HEK293 (cell line): ENCODE data around the gene EVA1C.

Experiments used
- CTCF ChIA-PET: fragments of 350-600 bp; formaldehyde crosslinking; extraction: SDS; loops from one replicate; lab custom pipeline; 2021; ENCODE audit warnings: antibody characterized with exemption; lab: Yijun Ruan, JAX
- POLR2A ChIA-PET: fragments of 300-600 bp; formaldehyde crosslinking; extraction: SDS; loops from one replicate; lab custom pipeline; 2020; ENCODE audit warnings: antibody characterized with exemption, inconsistent platforms; lab: Yijun Ruan, JAX
- H3K27ac ChIP-seq: fragments of 200-500 bp; sonication (Bioruptor generic); 2 replicates; pipeline ENCODE4 v1.5.1; 2014; ENCODE audit warnings: low read depth, low read length, control low read depth, inconsistent platforms; ENCODE audit errors: extremely low read depth
- H3K36me3 ChIP-seq, 2 experiments: fragments of 200-500 bp in 1 of 2; sonication (Bioruptor generic) in 1 of 2; 1 replicate in 1 of 2; 2 replicates in 1 of 2; pipeline ENCODE4 v1.5.1; 2014 to 2017; ENCODE audit warnings: inconsistent platforms in 2 of 2, low read length in 2 of 2; ENCODE audit not compliant: control insufficient read depth in 2 of 2, insufficient read depth in 1 of 2
- H3K4me1 ChIP-seq: fragments of 200-500 bp; sonication (Bioruptor generic); 2 replicates; pipeline ENCODE4 v1.5.1; 2014; ENCODE audit warnings: mild to moderate bottlenecking, low read length, inconsistent platforms; ENCODE audit not compliant: control insufficient read depth, insufficient read depth
- H3K4me3 ChIP-seq: 2 replicates; pipeline ENCODE4 v1.5.1; 2011; ENCODE audit warnings: low read depth, mild to moderate bottlenecking, control low read depth, low read length, moderate library complexity
- H3K9me3 ChIP-seq: fragments of 200-500 bp; sonication (Bioruptor generic); 2 replicates; pipeline ENCODE4 v1.5.1; 2014; ENCODE audit warnings: low read depth, low read length, inconsistent platforms; ENCODE audit not compliant: control insufficient read depth, insufficient read depth
- KLF1 ChIP-seq: fragments of 450-650 bp; formaldehyde crosslinking; IDR thresholded peaks from 2 replicates; pipeline ENCODE4 v1.5.1; 2016; ENCODE audit warnings: missing biosample characterization, missing genetic modification characterization
- SP7 ChIP-seq: fragments of 450-650 bp; formaldehyde crosslinking; IDR thresholded peaks from 2 replicates; pipeline ENCODE4 v1.5.1; 2016; ENCODE audit warnings: missing biosample characterization, missing genetic modification characterization
- ZBTB20 ChIP-seq: fragments of 450-650 bp; formaldehyde crosslinking; IDR thresholded peaks from 2 replicates; pipeline ENCODE4 v1.5.1; 2016; ENCODE audit warnings: missing biosample characterization, missing genetic modification characterization
- ZBTB48 ChIP-seq: fragments of 450-650 bp; formaldehyde crosslinking; IDR thresholded peaks from 2 replicates; pipeline ENCODE4 v1.5.1; 2016; ENCODE audit warnings: missing biosample characterization, missing genetic modification characterization
- ZNF132 ChIP-seq: fragments of 450-650 bp; formaldehyde crosslinking; IDR thresholded peaks from 2 replicates; pipeline ENCODE4 v1.5.1; 2017; ENCODE audit warnings: missing biosample characterization, missing genetic modification characterization, borderline replicate concordance
- ZNF138 ChIP-seq: fragments of 450-650 bp; formaldehyde crosslinking; IDR thresholded peaks from 2 replicates; pipeline ENCODE4 v1.5.1; 2016; ENCODE audit warnings: missing biosample characterization, missing genetic modification characterization, borderline replicate concordance
- ZNF501 ChIP-seq: fragments of 450-650 bp; formaldehyde crosslinking; IDR thresholded peaks from 2 replicates; pipeline ENCODE4 v1.5.1; 2016; ENCODE audit warnings: missing biosample characterization, missing genetic modification characterization
- ZNF558 ChIP-seq: fragments of 450-650 bp; formaldehyde crosslinking; IDR thresholded peaks from 2 replicates; pipeline ENCODE4 v1.5.1; 2016; ENCODE audit warnings: missing biosample characterization, missing genetic modification characterization
- ZNF600 ChIP-seq: fragments of 450-650 bp; formaldehyde crosslinking; IDR thresholded peaks from 2 replicates; pipeline ENCODE4 v1.5.1; 2016; ENCODE audit warnings: missing biosample characterization, missing genetic modification characterization
- ZNF626 ChIP-seq: fragments of 450-650 bp; sonication (Bioruptor Pico); formaldehyde crosslinking; IDR thresholded peaks from 2 replicates; pipeline ENCODE4 v1.5.1; 2018; ENCODE audit warnings: missing biosample characterization, missing genetic modification characterization, inconsistent platforms
- ZNF654 ChIP-seq: fragments of 450-650 bp; formaldehyde crosslinking; IDR thresholded peaks from 2 replicates; pipeline ENCODE4 v1.5.1; 2016; ENCODE audit warnings: low read depth, missing biosample characterization, missing genetic modification characterization
- ZNF658 ChIP-seq: fragments of 450-650 bp; formaldehyde crosslinking; IDR thresholded peaks from 2 replicates; pipeline ENCODE4; 2016; ENCODE audit warnings: missing biosample characterization, missing genetic modification characterization
- ZNF777 ChIP-seq: fragments of 450-650 bp; formaldehyde crosslinking; IDR thresholded peaks from 2 replicates; pipeline ENCODE4 v1.5.1; 2017; ENCODE audit warnings: missing biosample characterization, missing genetic modification characterization, borderline replicate concordance
- ZNF792 ChIP-seq: fragments of 450-650 bp; formaldehyde crosslinking; IDR thresholded peaks from 2 replicates; pipeline ENCODE4 v1.5.1; 2016; ENCODE audit warnings: missing biosample characterization, missing genetic modification characterization
- TF ChIP-seq, protein P1 (sequence below): fragments of 450-650 bp; formaldehyde crosslinking; IDR thresholded peaks from 2 replicates; pipeline ENCODE4 v1.5.1; 2016; ENCODE audit warnings: missing biosample characterization, missing genetic modification characterization
- TF ChIP-seq, protein P2 (sequence below): fragments of 450-650 bp; formaldehyde crosslinking; IDR thresholded peaks from 2 replicates; pipeline ENCODE4 v1.5.1; 2017; ENCODE audit warnings: missing biosample characterization, missing genetic modification characterization
- TF ChIP-seq, protein P3 (sequence below): fragments of 450-650 bp; formaldehyde crosslinking; IDR thresholded peaks from 2 replicates; pipeline ENCODE4 v1.5.1; 2016; ENCODE audit warnings: missing biosample characterization, missing genetic modification characterization
- TF ChIP-seq, protein P4 (sequence below): fragments of 450-650 bp; formaldehyde crosslinking; IDR thresholded peaks from 2 replicates; pipeline ENCODE4 v1.5.1; 2016; ENCODE audit warnings: missing biosample characterization, missing genetic modification characterization
- TF ChIP-seq, protein P5 (sequence below): fragments of 450-650 bp; formaldehyde crosslinking; IDR thresholded peaks from 2 replicates; pipeline ENCODE4 v1.5.1; 2016; ENCODE audit warnings: missing biosample characterization, missing genetic modification characterization
- TF ChIP-seq, protein P6 (sequence below): fragments of 450-650 bp; formaldehyde crosslinking; IDR thresholded peaks from 2 replicates; pipeline ENCODE4 v1.5.1; 2016; ENCODE audit warnings: missing biosample characterization, missing genetic modification characterization
- TF ChIP-seq, protein P7 (sequence below): fragments of 450-650 bp; formaldehyde crosslinking; IDR thresholded peaks from 2 replicates; pipeline ENCODE4 v1.5.1; 2016; ENCODE audit warnings: missing biosample characterization, missing genetic modification characterization

The EVA1C gene

DNA sequence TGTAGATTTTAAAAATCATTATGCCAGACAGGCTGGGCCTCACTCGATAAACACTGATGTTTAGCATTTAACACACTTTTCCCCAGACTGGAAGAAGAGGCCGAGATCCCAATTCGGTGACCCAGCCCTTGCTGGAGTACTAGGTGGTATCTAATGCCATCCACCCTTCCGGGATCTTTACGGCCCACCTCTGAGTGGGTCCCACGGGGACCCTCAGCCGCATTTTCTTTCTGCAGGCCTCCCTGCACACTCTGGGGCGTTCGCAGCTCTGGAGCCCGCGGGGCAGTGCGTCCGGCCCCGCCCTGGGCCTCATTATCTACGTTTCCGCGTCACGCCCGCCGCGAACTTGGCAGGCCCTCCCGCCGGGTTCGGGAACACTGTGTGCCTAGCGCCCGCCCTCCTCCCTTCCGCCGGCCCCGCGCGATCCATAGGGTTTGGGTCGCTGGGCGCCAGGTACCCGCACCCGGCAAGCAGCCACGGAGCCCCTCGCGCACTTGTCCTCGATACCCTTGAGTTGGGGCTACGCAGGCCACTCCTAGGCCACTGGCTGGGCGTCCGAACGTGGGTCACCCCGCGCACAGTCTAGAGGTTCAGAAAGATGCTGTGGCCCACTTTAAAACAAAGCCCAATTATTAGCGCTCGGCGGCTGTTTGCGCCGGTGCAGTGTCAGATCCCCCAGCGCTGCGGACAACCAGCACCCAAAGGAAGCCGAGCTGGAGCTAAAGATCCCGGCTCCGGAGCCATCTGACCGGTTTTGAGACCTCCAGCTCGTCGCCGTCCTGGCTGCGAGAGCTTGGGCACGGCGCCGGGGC lies 950 bp upstream of the EVA1C start (continued):
- TF ChIP-seq, protein P1, sequence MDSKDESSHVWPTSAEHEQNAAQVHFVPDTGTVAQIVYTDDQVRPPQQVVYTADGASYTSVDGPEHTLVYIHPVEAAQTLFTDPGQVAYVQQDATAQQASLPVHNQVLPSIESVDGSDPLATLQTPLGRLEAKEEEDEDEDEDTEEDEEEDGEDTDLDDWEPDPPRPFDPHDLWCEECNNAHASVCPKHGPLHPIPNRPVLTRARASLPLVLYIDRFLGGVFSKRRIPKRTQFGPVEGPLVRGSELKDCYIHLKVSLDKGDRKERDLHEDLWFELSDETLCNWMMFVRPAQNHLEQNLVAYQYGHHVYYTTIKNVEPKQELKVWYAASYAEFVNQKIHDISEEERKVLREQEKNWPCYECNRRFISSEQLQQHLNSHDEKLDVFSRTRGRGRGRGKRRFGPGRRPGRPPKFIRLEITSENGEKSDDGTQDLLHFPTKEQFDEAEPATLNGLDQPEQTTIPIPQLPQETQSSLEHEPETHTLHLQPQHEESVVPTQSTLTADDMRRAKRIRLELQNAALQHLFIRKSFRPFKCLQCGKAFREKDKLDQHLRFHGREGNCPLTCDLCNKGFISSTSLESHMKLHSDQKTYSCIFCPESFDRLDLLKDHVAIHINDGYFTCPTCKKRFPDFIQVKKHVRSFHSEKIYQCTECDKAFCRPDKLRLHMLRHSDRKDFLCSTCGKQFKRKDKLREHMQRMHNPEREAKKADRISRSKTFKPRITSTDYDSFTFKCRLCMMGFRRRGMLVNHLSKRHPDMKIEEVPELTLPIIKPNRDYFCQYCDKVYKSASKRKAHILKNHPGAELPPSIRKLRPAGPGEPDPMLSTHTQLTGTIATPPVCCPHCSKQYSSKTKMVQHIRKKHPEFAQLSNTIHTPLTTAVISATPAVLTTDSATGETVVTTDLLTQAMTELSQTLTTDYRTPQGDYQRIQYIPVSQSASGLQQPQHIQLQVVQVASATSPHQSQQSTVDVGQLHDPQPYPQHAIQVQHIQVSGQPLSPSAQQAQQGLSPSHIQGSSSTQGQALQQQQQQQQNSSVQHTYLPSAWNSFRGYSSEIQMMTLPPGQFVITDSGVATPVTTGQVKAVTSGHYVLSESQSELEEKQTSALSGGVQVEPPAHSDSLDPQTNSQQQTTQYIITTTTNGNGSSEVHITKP (tag by site-specific recombination) = peak; percentile 37
- TF ChIP-seq, protein P2, sequence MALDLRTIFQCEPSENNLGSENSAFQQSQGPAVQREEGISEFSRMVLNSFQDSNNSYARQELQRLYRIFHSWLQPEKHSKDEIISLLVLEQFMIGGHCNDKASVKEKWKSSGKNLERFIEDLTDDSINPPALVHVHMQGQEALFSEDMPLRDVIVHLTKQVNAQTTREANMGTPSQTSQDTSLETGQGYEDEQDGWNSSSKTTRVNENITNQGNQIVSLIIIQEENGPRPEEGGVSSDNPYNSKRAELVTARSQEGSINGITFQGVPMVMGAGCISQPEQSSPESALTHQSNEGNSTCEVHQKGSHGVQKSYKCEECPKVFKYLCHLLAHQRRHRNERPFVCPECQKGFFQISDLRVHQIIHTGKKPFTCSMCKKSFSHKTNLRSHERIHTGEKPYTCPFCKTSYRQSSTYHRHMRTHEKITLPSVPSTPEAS (tag by site-specific recombination) = no peak
- TF ChIP-seq ZNF777 (tag by site-specific recombination) (no peak), ZNF654 (tag by site-specific recombination) (no peak), ZNF600 (0 out of 2 replicates have a peak, but pooled peaks have one; percentile 55), ZNF138 (tag by site-specific recombination) (no peak)
- TF ChIP-seq, protein P3, sequence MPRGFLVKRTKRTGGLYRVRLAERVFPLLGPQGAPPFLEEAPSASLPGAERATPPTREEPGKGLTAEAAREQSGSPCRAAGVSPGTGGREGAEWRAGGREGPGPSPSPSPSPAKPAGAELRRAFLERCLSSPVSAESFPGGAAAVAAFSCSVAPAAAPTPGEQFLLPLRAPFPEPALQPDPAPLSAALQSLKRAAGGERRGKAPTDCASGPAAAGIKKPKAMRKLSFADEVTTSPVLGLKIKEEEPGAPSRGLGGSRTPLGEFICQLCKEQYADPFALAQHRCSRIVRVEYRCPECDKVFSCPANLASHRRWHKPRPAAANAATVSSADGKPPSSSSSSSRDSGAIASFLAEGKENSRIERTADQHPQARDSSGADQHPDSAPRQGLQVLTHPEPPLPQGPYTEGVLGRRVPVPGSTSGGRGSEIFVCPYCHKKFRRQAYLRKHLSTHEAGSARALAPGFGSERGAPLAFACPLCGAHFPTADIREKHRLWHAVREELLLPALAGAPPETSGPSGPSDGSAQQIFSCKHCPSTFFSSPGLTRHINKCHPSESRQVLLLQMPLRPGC (tag by site-specific recombination) = no peak; the same call in 1 of the 2 replicates
- TF ChIP-seq, protein P4, sequence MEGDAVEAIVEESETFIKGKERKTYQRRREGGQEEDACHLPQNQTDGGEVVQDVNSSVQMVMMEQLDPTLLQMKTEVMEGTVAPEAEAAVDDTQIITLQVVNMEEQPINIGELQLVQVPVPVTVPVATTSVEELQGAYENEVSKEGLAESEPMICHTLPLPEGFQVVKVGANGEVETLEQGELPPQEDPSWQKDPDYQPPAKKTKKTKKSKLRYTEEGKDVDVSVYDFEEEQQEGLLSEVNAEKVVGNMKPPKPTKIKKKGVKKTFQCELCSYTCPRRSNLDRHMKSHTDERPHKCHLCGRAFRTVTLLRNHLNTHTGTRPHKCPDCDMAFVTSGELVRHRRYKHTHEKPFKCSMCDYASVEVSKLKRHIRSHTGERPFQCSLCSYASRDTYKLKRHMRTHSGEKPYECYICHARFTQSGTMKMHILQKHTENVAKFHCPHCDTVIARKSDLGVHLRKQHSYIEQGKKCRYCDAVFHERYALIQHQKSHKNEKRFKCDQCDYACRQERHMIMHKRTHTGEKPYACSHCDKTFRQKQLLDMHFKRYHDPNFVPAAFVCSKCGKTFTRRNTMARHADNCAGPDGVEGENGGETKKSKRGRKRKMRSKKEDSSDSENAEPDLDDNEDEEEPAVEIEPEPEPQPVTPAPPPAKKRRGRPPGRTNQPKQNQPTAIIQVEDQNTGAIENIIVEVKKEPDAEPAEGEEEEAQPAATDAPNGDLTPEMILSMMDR (tag by site-specific recombination) = no peak

DNA sequence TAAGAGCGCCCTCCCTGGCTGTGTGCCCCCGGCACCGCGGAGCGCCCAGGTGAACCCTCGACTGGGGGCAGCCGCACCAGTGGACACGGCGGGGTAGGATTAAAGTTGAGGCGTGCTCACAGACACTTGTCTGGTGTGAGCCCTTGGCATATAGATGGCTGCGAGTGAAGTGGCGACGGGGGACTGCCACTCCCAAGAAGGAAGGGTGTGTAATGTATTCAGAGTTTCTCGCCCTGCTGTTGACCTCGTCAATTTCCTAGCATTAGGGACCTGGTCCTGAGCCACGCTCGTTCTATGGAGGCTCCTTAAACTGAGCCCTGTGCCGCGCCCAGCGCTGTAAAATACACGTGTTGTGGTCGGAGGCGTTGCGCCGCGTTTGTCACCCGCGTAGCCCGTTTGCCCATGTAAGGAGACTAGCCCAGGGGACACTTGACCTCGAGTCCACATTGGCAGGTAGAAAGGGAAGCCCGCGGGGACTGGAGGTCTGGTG lies 554 bp downstream of the EVA1C start:
- ChIA-PET CTCF (interaction anchor here (1.3 to 2.7 kb wide), 3 partner anchors 157 to 188 kb away, joined by 3 to 28 read pairs (median 5); no protein-coding TSS in a partner anchor), POLR2A (interaction anchor here (0.5 kb wide), 1 partner anchor 314 kb away, joined by 3 read pairs; no protein-coding TSS in a partner anchor)
- no peaks in the 10 kb centered on the region for H3K9me3 ChIP-seq
- peak overlapping the region; percentile 1; the same call in 1 of the 2 replicates for H3K4me3 ChIP-seq
- peaks cover 13% of the 10 kb centered on the region for H3K4me1 ChIP-seq
- no peaks in the 10 kb centered on the region for H3K36me3 ChIP-seq
- H3K27ac ChIP-seq = peak overlapping the region; percentile 67; the same call in 1 of the 2 replicates
- TF ChIP-seq ZNF792 (tag by site-specific recombination) (no peak), ZNF626 (tag by site-specific recombination) (no peak), ZNF132 (tag by site-specific recombination) (no peak), SP7 (tag by site-specific recombination) (no peak), ZNF501 (tag by site-specific recombination) (no peak), ZNF138 (tag by site-specific recombination) (no peak), ZNF558 (tag by site-specific recombination) (no peak), ZBTB48 (tag by site-specific recombination) (peak; percentile 60), ZNF658 (tag by site-specific recombination) (no peak), KLF1 (tag by site-specific recombination) (peak; percentile 41), ZBTB20 (tag by site-specific recombination) (0 out of 2 replicates have a peak, but pooled peaks have one; percentile 39)
- TF ChIP-seq, protein P5, sequence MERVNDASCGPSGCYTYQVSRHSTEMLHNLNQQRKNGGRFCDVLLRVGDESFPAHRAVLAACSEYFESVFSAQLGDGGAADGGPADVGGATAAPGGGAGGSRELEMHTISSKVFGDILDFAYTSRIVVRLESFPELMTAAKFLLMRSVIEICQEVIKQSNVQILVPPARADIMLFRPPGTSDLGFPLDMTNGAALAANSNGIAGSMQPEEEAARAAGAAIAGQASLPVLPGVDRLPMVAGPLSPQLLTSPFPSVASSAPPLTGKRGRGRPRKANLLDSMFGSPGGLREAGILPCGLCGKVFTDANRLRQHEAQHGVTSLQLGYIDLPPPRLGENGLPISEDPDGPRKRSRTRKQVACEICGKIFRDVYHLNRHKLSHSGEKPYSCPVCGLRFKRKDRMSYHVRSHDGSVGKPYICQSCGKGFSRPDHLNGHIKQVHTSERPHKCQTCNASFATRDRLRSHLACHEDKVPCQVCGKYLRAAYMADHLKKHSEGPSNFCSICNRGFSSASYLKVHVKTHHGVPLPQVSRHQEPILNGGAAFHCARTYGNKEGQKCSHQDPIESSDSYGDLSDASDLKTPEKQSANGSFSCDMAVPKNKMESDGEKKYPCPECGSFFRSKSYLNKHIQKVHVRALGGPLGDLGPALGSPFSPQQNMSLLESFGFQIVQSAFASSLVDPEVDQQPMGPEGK = peak; percentile 74; the same call in 1 of the 2 replicates
- TF ChIP-seq, protein P6, sequence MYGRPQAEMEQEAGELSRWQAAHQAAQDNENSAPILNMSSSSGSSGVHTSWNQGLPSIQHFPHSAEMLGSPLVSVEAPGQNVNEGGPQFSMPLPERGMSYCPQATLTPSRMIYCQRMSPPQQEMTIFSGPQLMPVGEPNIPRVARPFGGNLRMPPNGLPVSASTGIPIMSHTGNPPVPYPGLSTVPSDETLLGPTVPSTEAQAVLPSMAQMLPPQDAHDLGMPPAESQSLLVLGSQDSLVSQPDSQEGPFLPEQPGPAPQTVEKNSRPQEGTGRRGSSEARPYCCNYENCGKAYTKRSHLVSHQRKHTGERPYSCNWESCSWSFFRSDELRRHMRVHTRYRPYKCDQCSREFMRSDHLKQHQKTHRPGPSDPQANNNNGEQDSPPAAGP (tag by site-specific recombination) = peak; percentile 9; the same call in 1 of the 2 replicates
- TF ChIP-seq, protein P7, sequence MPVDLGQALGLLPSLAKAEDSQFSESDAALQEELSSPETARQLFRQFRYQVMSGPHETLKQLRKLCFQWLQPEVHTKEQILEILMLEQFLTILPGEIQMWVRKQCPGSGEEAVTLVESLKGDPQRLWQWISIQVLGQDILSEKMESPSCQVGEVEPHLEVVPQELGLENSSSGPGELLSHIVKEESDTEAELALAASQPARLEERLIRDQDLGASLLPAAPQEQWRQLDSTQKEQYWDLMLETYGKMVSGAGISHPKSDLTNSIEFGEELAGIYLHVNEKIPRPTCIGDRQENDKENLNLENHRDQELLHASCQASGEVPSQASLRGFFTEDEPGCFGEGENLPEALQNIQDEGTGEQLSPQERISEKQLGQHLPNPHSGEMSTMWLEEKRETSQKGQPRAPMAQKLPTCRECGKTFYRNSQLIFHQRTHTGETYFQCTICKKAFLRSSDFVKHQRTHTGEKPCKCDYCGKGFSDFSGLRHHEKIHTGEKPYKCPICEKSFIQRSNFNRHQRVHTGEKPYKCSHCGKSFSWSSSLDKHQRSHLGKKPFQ (tag by site-specific recombination) = no peak; the same call in 1 of the 2 replicates
